ENCODE results near the gene PHF13.

- TF ChIP-seq POLR2A (IDR thresholded peaks at IDR 0.05; ENCODE audit: low read depth, low read length) (no peak), RCOR1 (IDR thresholded peaks at IDR 0.05; ENCODE audit: insufficient replicate concordance, low read length) (no peak), CTCF (conservative IDR thresholded peaks at IDR 0.05; ENCODE audit: low read depth, low read length) (no peak), FOS (IDR thresholded peaks at IDR 0.05; ENCODE audit: low read depth, low read length) (no peak), MAFK (IDR thresholded peaks at IDR 0.05; ENCODE audit: low read depth, low read length) (no peak), MXI1 (IDR thresholded peaks at IDR 0.05; ENCODE audit: borderline replicate concordance, low read depth, low read length) (no peak), ELK1 (IDR thresholded peaks at IDR 0.05; ENCODE audit: borderline replicate concordance, low read depth, low read length) (no peak), MAZ (IDR thresholded peaks at IDR 0.05; ENCODE audit: borderline replicate concordance, low read depth, low read length) (no peak), RFX5 (IDR thresholded peaks at IDR 0.05; ENCODE audit: low read depth, low read length) (no peak), CEBPB (IDR thresholded peaks at IDR 0.05; ENCODE audit: low read depth, low read length) (no peak), BHLHE40 (IDR thresholded peaks at IDR 0.05; ENCODE audit: low read depth, low read length) (no peak), RAD21 (IDR thresholded peaks at IDR 0.05; ENCODE audit: low read length) (no peak), SMC3 (IDR thresholded peaks at IDR 0.05; ENCODE audit: low read depth, low read length) (no peak)
Measured at GRCh38 chr1:6592441-6592840, 21.1 kb upstream of the PHF13 start.
